Panc1 (cell line): ENCODE data around the gene ZNF554. TPM values are rescaled to one million over a fixed set of nuclear protein-coding genes. Genes with fewer than 3 reads are reported as not detected.

ENCODE experiments used
- ATAC-seq: fragments of 200-7000 bp; cut with Tn5 transposase; 2 replicates; pipeline ENCODE4 v1.9.1; 2020; ENCODE audit warnings: mild to moderate bottlenecking, moderate library complexity
- BruUV-seq: library from RNA; stranded (reverse); fragments of 400-500 nt; replicated peaks from 2 replicates; lab custom pipeline; 2021; lab: Mats Ljungman, UMichigan
- CTCF ChIA-PET: fragments of 300-600 bp; sonication (Branson Sonifier 250); formaldehyde crosslinking; loops from one replicate; lab custom pipeline; 2022; ENCODE audit warnings: antibody characterized with exemption; lab: Charles Lee
- POLR2A ChIA-PET: fragments of 300-600 bp; sonication (Branson Sonifier 250); formaldehyde crosslinking; loops from one replicate; lab custom pipeline; 2022; ENCODE audit warnings: antibody characterized with exemption; lab: Charles Lee
- DNase-seq: peaks from one replicate; pipeline ENCODE4 v3.0.0-alpha.2; 2010; ENCODE audit warnings: low read depth, low spot score
- H3K27ac ChIP-seq: 2 replicates; pipeline ENCODE4 v1.5.1; 2011; ENCODE audit warnings: mild to moderate bottlenecking, low read length, inconsistent platforms
- H3K27me3 ChIP-seq: fragments of 200-500 bp; sonication (Bioruptor generic); 2 replicates; pipeline ENCODE4 v1.6.0; 2014; ENCODE audit warnings: low read length, inconsistent platforms; ENCODE audit not compliant: control insufficient read depth, insufficient read depth
- H3K36me3 ChIP-seq: fragments of 200-500 bp; sonication (Bioruptor generic); 2 replicates; pipeline ENCODE4 v1.5.1; 2014; ENCODE audit warnings: inconsistent platforms, mild to moderate bottlenecking, low read length, moderate library complexity; ENCODE audit not compliant: control insufficient read depth, insufficient read depth
- H3K4me1 ChIP-seq: 2 replicates; pipeline ENCODE4 v1.5.1; 2011; ENCODE audit warnings: inconsistent platforms, mild to moderate bottlenecking, low read length, moderate library complexity; ENCODE audit not compliant: control insufficient read depth, insufficient read depth
- H3K4me3 ChIP-seq, 2 experiments: 2 replicates each; pipeline ENCODE4 v1.5.1; 2011 to 2012; ENCODE audit warnings: low read depth in 2 of 2, low read length in 2 of 2, mild to moderate bottlenecking in 2 of 2, inconsistent platforms in 1 of 2, moderate library complexity in 1 of 2
- H3K9me3 ChIP-seq: fragments of 200-500 bp; sonication (Bioruptor generic); 2 replicates; pipeline ENCODE4 v1.5.1; 2014; ENCODE audit warnings: low read depth, mild to moderate bottlenecking, inconsistent platforms, low read length, moderate library complexity; ENCODE audit not compliant: control insufficient read depth, insufficient read depth
- CTCF ChIP-seq: fragments of 450-650 bp; IDR thresholded peaks from 2 replicates; pipeline ENCODE4 v1.5.1; 2017; ENCODE audit warnings: mild to moderate bottlenecking
- POLR2AphosphoS5 ChIP-seq: IDR thresholded peaks from 2 replicates; pipeline ENCODE4 v1.6.1; 2012; ENCODE audit warnings: mild to moderate bottlenecking, low read depth, low read length, moderate library complexity
- REST ChIP-seq, 2 experiments: IDR thresholded peaks; 2 replicates each; pipeline ENCODE4 v1.6.1; 2011 to 2012; ENCODE audit warnings: low read depth in 2 of 2, control low read depth in 1 of 2, low read length in 1 of 2, mild to moderate bottlenecking in 1 of 2, moderate library complexity in 1 of 2; ENCODE audit not compliant: insufficient read depth in 1 of 2
- SIN3A ChIP-seq: IDR thresholded peaks from 2 replicates; pipeline ENCODE4 v1.6.1; 2012; ENCODE audit warnings: low read depth, mild to moderate bottlenecking, low read length, moderate library complexity, borderline replicate concordance; ENCODE audit not compliant: insufficient read depth
- TCF7L2 ChIP-seq: IDR thresholded peaks from 2 replicates; pipeline ENCODE4 v1.6.1; 2011; ENCODE audit warnings: mild to moderate bottlenecking, low read depth, low read length, inconsistent platforms
- in situ Hi-C: cut with HindIII; loops from 2 replicates; pipeline ENCODE4 v1.10.0; 2016; ENCODE audit warnings: low sequenced_read_pairs, low pct_unique_long_range_greater_than_20kb
- intact Hi-C: fragments of 100-400 bp; cut with micrococcal nuclease; formaldehyde crosslinking; loops from one replicate; pipeline ENCODE4 v1.10.0; 2022; ENCODE audit not compliant: unreplicated experiment
- total RNA-seq: library from RNA; stranded (reverse); gene quantifications from one replicate; pipeline ENCODE4 v1.2.1, GENCODE V29; 2021; ENCODE audit not compliant: unreplicated experiment

Gene ZNF554
- total RNA-seq, 1 experiment from 2014 or later, result 1.5 TPM

- ATAC-seq (no peak), DNase-seq (no peak)
- H3K4me3 ChIP-seq, result no peak overlapping the region
- ChIA-PET CTCF (no interaction called here), POLR2A (no interaction called here)
- H3K27ac ChIP-seq, result no peak overlapping the region
- intact Hi-C loops (no loop called here), in situ Hi-C loops (no loop called here)
- H3K36me3 ChIP-seq, result no peaks in the 10 kb centered on the region
- no peaks in the 10 kb centered on the region for H3K9me3 ChIP-seq
- H3K27me3 ChIP-seq, result no peaks in the 10 kb centered on the region
- BruUV-seq, result no TSS peak
- H3K4me1 ChIP-seq, result no peaks in the 10 kb centered on the region
- TF ChIP-seq CTCF, result no peak
- TF ChIP-seq SIN3A, result no peak
- TF ChIP-seq POLR2AphosphoS5, result no peak
- TF ChIP-seq TCF7L2, result no peak
- TF ChIP-seq REST (IDR thresholded peaks at IDR 0.05; ENCODE audit: insufficient read depth in 1 of 2, low read depth in 2 of 2, low read length in 1 of 2), result no peak
These were observed 22.4 kb upstream of the ZNF554 start for GRCh38 chr19:2797280-2797679.

- H3K27me3 ChIP-seq, result no peaks in the 10 kb centered on the region
- BruUV-seq, result no TSS peak
- H3K27ac ChIP-seq, result no peak overlapping the region
- no peak for ATAC-seq
- no peaks in the 10 kb centered on the region for H3K4me1 ChIP-seq
- ChIA-PET POLR2A (no interaction called here), CTCF (no interaction called here)
- no peaks in the 10 kb centered on the region for H3K36me3 ChIP-seq
- H3K4me3 ChIP-seq, result no peak overlapping the region
- intact Hi-C loops (no loop called here), in situ Hi-C loops (no loop called here)
- TF ChIP-seq POLR2AphosphoS5 (no peak), TCF7L2 (no peak), REST (IDR thresholded peaks at IDR 0.05; ENCODE audit: insufficient read depth in 1 of 2, low read depth in 2 of 2, low read length in 1 of 2) (no peak), CTCF (no peak), SIN3A (no peak)
- DNase-seq, result no peak
- no peaks in the 10 kb centered on the region for H3K9me3 ChIP-seq
These were observed 21.4 kb upstream of the ZNF554 start for GRCh38 chr19:2798158-2798685.
